ENCODE results near the gene ADAMTS17.

The ADAMTS17 gene

GRCh38 chr15:100114100-100114499 lies 227.7 kb downstream of the ADAMTS17 start:
- H3K4me1 ChIP-seq, result no peaks in the 10 kb centered on the region
- H3K9ac ChIP-seq, result no peak overlapping the region
- H3K4me3 ChIP-seq (ENCODE audit: low read depth, low read length), result no peak overlapping the region

GRCh38 chr15:100113351-100114080 lies 228.3 kb downstream of the ADAMTS17 start:
- no peaks in the 10 kb centered on the region for H3K4me1 ChIP-seq

More at GRCh38 chr15:100114100-100114499, 227.7 kb downstream of the ADAMTS17 start:
- Histone ChIP-seq H3K4me2 (ENCODE audit: low read length) (peak overlapping the region; percentile 22), H3K36me3 (ENCODE audit: control insufficient read depth, insufficient read depth, low read length) (no peaks in the 10 kb centered on the region), H3K9me3 (ENCODE audit: control insufficient read depth, low read length) (no peaks in the 10 kb centered on the region), H3K27ac (peak overlapping the region; percentile 56), H2AFZ (peak overlapping the region; percentile 34), H3K27me3 (ENCODE audit: control insufficient read depth, insufficient read depth, low read length) (no peaks in the 10 kb centered on the region), H3K79me2 (no peaks in the 10 kb centered on the region)
- no peak for TF ChIP-seq CTCF (IDR thresholded peaks at IDR 0.05)

GRCh38 chr15:100112636-100113305 lies 229.0 kb downstream of the ADAMTS17 start:
- H2AFZ ChIP-seq, result no peak overlapping the region
- TF ChIP-seq CTCF (IDR thresholded peaks at IDR 0.05), result no peak
- H3K4me2 ChIP-seq (ENCODE audit: low read length), result no peak overlapping the region
- H3K79me2 ChIP-seq, result no peaks in the 10 kb centered on the region
- H3K36me3 ChIP-seq (ENCODE audit: control insufficient read depth, insufficient read depth, low read length), result no peaks in the 10 kb centered on the region
- no peak overlapping the region for H3K4me3 ChIP-seq (ENCODE audit: low read depth, low read length)
- no peak overlapping the region for H3K27ac ChIP-seq
- H3K9me3 ChIP-seq (ENCODE audit: control insufficient read depth, low read length), result no peaks in the 10 kb centered on the region
- no peak overlapping the region for H3K9ac ChIP-seq
- no peaks in the 10 kb centered on the region for H3K4me1 ChIP-seq
- no peaks in the 10 kb centered on the region for H3K27me3 ChIP-seq (ENCODE audit: control insufficient read depth, insufficient read depth, low read length)

More at GRCh38 chr15:100113351-100114080, 228.3 kb downstream of the ADAMTS17 start:
- H3K9ac ChIP-seq, result no peak overlapping the region
- H3K36me3 ChIP-seq (ENCODE audit: control insufficient read depth, insufficient read depth, low read length), result no peaks in the 10 kb centered on the region
- H3K4me3 ChIP-seq (ENCODE audit: low read depth, low read length), result no peak overlapping the region
- no peak overlapping the region for H3K4me2 ChIP-seq (ENCODE audit: low read length)
- H3K27ac ChIP-seq, result peak overlapping the region; percentile 49
- no peaks in the 10 kb centered on the region for H3K9me3 ChIP-seq (ENCODE audit: control insufficient read depth, low read length)
- H2AFZ ChIP-seq, result no peak overlapping the region
- H3K79me2 ChIP-seq, result no peaks in the 10 kb centered on the region
- TF ChIP-seq CTCF (IDR thresholded peaks at IDR 0.05), result no peak
- no peaks in the 10 kb centered on the region for H3K27me3 ChIP-seq (ENCODE audit: control insufficient read depth, insufficient read depth, low read length)

GRCh38 chr15:100112061-100112420 lies 229.7 kb downstream of the ADAMTS17 start:
- Histone ChIP-seq H3K9me3 (ENCODE audit: control insufficient read depth, low read length) (no peaks in the 10 kb centered on the region), H3K9ac (no peak overlapping the region), H3K4me1 (no peaks in the 10 kb centered on the region), H2AFZ (no peak overlapping the region), H3K4me2 (ENCODE audit: low read length) (no peak overlapping the region), H3K4me3 (ENCODE audit: low read depth, low read length) (no peak overlapping the region), H3K27me3 (ENCODE audit: control insufficient read depth, insufficient read depth, low read length) (no peaks in the 10 kb centered on the region), H3K27ac (no peak overlapping the region), H3K79me2 (no peaks in the 10 kb centered on the region), H3K36me3 (ENCODE audit: control insufficient read depth, insufficient read depth, low read length) (no peaks in the 10 kb centered on the region)
- TF ChIP-seq CTCF (IDR thresholded peaks at IDR 0.05), result no peak
